Measurements from ENCODE around the gene LAIR1.
"Not testable (repeated sequence)": the region's sequence is repeated elsewhere in the genome, so short reads cannot be mapped to it uniquely, and the experiment has no call there.

The LAIR1 gene

DNA sequence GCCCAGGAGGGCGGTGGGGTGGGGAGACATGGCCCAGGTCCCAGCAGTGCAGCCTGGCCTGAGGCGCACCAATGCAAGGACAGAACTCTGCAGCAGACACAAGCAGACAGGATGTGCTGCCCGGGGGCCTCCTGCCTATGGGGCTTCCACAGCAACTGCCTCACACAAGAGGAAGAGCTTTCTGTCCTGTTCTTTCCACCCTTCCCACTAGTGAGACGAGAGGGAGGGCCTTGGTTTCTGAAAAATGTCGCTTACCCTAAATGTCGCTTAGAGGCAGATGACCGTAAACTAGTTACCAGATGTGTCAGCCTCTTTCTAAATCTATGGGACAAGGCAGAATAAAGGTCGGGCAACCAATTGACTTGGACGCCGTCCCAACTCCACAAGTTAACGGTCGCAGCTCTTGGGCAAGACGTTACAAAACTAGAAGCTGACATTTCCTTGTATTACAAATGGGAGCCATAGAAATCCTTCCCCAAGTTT is at the start of gene LAIR1:
TSS of gene LAIR1 (minus strand) at position 157 of the 483 bp plus-strand sequence. CDS start at position 30, 127 bp downstream.
- peak; percentile 68 for DNase-seq
- peak; percentile 88 for ATAC-seq

GRCh38 chr19:54414156-54414555 is 49.4 kb upstream of the LAIR1 start:
- no peak for DNase-seq
- ATAC-seq = no peak

DNA sequence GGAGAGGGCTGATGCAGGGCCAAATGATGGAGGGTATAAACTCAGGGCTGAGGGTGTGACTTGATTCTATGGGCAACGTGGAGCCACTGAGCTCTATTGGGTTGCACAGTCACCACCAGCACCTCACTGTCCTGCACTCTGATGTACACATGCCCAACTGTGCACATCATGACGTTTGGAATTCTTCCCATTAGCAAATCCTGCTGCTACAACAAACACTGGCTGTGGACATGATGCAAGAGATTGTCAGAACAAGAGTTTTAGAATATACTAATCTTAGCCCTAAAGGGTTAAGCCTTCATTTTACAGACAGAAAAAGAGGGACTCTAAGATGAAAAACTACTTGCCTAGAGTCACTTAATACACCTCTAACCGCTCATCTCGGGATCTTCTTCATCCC is 48.1 kb upstream of the LAIR1 start:
- DNase-seq (no peak), ATAC-seq (no peak)

DNA sequence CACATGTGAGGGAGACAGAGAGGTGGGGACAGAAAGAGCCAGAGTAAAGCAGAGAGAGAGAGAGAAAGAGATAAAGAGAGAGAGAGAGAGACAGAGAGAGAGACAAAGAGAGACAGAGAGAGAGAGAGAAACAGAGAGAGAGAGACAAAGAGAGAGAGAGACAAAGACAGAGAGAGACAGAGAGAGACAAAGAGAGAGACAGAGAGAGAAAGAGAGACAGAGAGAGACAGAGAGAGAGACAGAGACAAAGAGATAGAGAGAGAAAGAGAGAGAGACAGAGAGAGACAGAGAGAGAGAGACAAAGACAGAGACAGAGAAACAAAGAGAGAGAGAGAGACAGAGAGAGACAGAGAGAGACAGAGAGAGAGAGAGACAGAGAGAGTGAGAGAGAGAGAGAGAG is 46.3 kb upstream of the LAIR1 start:
- no peak for DNase-seq
- ATAC-seq = no peak

DNA sequence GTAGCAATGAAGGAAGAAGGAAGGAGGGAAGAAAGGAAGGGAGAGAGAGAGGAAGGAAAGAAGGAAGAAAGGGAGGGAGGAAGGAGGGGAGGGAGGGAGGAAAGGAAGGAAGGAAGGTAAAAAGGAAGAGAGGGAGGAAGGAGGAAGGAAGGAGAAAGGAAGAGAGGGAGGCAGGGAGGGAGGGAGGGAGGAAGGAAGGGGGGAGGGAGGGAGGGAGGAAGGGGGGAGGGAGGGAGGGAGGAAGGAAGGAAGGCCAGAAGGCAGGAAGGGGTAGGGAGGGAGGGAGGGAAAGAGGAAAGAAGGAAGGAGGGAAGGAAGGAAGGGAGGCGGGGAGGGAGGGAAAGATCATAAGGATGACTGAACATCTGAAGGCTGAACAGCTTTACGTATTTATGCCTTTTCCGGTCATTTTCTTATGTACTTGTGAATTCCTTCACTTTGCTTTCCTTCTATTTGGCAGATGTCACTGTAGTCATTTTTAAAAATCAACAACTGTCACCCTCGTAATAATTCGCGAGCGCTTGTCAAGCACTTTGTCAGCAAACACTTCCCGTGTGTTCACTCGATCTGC is 43.8 kb upstream of the LAIR1 start:
- ATAC-seq (no peak), DNase-seq (no peak)

- no peak for ATAC-seq
- no peak for DNase-seq
Measured at GRCh38 chr19:54407780-54408179, 43.0 kb upstream of the LAIR1 start.

GRCh38 chr19:54405628-54406027 is 40.9 kb upstream of the LAIR1 start:
- DNase-seq (no peak), ATAC-seq (no peak)

- no peak for DNase-seq
- ATAC-seq = no peak
Measured at GRCh38 chr19:54403054-54403453, 38.3 kb upstream of the LAIR1 start.

GRCh38 chr19:54400913-54401312 is 36.2 kb upstream of the LAIR1 start:
- ATAC-seq (no peak), DNase-seq (no peak)

DNA sequence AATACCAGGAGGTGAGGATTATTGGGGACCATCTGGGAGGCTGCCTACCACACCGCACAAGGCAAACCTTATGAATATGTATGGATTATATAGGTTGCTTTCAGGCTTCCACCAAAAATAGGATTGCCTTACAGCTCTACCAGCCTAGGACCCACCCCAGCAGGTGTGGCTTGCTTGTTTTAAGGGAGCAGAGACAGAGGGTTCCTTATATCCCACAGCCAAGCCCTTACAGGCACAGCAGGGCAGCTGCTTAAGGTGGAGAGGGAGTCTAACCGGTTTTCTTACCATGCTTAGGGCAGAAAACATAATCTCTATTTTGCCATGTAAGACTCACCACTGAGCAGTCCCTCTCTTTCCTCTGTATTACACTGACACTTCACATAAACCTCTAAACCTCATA is 34.5 kb upstream of the LAIR1 start:
- DNase-seq (no peak), ATAC-seq (no peak)

- no peak for ATAC-seq
- no peak for DNase-seq
Measured at GRCh38 chr19:54395685-54396084, 31.0 kb upstream of the LAIR1 start.

- ATAC-seq (no peak), DNase-seq (no peak)
Measured at GRCh38 chr19:54393381-54393780, 28.6 kb upstream of the LAIR1 start.

- no peak for ATAC-seq
Measured at GRCh38 chr19:54392105-54392504, 27.4 kb upstream of the LAIR1 start.

DNA sequence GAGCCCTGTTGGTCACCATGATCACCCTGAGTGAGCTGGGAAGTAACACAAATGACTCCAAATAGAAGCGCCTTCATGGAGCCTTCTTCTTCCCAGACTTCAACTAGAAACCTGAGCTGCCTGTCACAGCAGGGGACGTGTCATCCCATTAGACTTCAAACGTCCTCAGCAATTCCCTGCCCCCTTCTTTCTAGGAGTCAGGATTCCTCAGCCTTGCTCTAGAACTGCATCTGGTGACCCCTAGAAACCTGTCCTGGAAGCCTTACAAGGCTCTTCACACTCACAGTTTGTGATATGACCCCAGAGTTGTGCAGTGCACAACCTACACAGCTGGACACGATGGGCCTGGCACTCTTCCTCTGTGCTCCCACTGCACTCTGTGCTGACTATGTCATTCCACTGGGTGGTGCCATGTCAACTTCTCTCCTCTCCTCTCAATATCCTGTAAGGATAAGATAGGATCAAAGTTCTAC is 26.9 kb upstream of the LAIR1 start:
- ATAC-seq (no peak), DNase-seq (no peak)

More at GRCh38 chr19:54392105-54392504, 27.4 kb upstream of the LAIR1 start:
- DNase-seq = no peak

DNA sequence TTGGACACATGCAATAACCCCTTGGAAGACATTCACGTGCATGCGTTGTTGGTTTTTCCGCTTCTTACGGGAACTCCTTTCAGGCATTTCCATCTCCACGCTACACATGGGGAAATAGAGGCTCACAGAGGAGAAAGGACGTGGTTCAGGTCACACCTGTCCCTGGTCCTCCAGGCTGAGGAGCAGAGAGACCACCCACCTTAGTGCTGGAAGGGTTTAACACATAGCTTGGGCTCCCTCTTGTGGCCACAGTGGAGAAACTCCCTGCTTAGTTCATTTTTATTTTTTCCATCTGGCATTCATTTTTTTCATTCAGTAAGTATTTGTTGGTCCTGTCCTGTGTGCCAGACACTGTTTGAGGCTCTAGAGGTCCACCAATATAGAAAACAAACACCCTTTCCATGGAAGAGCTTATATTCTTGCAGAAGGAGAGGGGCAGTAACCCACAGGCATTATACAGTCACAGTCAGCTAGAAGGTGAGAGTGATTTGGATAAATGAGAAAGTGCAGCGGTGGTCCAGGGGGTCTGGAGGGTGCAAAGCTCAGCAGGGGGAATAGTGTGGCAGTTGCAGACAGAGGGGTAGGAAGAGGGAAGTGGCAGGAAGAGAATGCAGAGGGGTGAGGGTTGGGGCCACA is 26.3 kb upstream of the LAIR1 start:
- DNase-seq (peak; percentile 76), ATAC-seq (no peak)

GRCh38 chr19:54389553-54389952 is 24.8 kb upstream of the LAIR1 start:
- DNase-seq = no peak
- ATAC-seq = no peak

DNA sequence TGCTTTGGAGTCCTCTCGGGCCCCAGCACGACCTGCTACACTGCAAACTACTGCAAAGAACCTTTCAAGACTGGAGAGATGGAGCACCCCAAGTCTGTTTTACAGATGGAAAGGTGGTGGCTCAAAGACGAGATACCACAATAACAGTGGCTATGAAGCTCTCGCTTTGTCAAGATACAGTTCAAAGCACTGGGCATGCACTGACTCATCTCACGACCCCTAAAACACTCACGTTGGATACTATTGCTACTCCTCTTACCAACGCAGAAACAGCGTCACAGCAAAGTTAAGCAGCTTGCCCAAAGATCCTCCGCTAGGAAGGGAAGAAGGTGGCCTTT is 24.0 kb upstream of the LAIR1 start:
- DNase-seq (no peak), ATAC-seq (peak; percentile 57)

DNA sequence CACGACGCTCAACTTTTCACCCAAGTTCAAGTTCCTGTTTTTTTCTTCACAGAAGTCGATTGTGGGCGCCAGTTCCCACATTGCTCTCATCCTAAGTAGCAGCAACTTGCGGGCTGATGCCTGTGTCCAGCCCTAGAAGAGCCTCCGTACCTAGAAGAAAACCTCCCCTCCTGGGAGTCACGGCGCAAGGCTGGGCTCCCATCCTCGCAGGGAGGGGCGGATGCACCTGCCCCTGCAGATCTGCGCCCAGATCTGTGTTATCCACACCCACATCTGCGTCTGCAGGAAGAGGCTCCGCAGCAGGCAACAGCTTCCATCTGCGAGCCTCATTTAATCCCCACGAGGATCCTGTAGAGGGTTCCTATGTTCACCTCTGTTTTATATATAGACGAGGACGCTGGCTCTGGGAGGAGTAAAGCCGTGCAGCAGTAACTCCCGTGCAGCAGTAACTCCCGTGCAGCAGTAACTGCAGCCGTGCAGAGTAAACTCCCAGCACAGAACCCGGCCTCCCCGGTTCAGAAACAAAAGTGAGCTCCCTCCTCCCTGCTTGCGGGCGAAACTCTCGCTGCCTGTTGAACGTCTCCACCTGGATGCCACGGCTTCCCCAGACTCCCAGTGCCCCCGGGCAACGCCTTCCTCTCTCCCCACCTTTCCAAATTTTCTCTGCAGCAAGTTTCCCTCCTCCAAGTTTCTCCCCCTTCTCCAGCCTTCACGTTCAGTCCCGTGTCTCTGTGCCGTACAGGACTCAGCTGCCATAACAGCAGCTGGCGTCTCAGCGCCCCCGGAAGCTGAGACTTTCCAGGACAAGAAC is 23.5 kb upstream of the LAIR1 start:
- ATAC-seq (peak; percentile 60), DNase-seq (peak; percentile 37)

GRCh38 chr19:54383330-54383729 is 18.6 kb upstream of the LAIR1 start:
- ATAC-seq = no peak
- DNase-seq = no peak

GRCh38 chr19:54382041-54382440 is 17.3 kb upstream of the LAIR1 start:
- ATAC-seq, DNase-seq: not testable (repeated sequence)

DNA sequence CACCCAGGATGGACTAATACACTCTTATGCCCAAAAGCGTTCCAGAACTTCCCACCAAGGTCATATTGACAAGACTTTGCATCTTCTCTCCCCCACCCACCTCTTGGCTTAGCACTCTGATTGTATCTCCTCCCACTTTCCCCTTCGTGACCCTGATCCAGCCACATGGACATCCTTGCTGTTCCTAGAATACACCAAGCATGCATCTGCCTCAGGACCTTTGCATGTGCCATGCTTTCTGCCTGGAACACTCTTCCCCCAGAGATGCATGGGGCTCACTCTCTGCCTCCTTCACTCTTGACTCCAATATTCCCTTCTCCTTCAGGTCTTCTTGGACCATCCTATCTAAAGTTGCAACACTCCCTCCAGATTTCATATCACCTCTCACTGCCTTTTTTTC is 16.2 kb upstream of the LAIR1 start:
- DNase-seq = no peak
- no peak for ATAC-seq

DNA sequence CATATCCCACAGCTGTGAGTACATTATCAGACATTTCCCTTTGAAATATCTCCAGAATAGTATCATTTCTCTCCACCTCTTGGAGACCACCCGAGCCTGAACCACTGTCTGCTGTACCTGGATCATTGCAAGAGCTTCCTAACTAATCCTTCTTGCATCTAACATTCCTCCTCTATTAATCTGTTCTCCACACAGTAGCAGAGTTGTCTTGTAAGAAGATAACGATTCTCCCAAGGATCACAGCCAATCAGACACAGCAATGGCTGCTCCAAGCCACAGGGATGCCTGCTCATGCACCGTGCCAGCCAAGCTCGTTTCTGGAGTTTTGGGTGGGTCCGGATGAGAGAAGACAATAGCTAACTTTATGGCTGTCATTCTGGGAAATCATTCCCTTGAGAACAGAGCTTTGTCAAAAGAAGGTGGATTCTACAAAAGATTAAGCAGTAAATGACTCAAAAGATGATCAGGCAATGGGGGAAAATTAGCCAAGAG is 14.5 kb upstream of the LAIR1 start:
- DNase-seq = no peak
- no peak for ATAC-seq
